ELR (cell line): Measurements from ENCODE around the gene ARHGAP22.

Experiments used
- DNase-seq: peaks from one replicate; pipeline ENCODE4 v3.0.0-alpha.2; 2015; ENCODE audit warnings: low read depth

ARHGAP22 gene

DNA sequence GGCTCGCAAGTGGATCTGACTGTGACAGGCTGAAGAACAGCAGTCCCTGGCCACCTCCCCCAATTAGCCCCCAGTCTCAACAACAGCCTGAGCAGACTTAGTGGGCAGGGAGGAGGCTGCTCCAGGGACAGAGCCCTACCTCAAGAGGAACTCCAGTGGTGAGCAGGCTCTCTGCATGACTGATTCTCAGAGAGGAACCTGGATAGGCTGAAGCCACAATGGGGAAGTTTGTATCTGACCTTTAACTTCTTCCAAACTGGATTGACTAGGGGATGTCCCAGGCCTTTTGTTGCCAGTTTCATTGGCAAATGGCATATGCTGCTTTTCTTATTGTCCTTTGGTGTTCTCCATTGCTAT is 93.0 kb downstream of the ARHGAP22 start:
- DNase-seq: no peak

DNA sequence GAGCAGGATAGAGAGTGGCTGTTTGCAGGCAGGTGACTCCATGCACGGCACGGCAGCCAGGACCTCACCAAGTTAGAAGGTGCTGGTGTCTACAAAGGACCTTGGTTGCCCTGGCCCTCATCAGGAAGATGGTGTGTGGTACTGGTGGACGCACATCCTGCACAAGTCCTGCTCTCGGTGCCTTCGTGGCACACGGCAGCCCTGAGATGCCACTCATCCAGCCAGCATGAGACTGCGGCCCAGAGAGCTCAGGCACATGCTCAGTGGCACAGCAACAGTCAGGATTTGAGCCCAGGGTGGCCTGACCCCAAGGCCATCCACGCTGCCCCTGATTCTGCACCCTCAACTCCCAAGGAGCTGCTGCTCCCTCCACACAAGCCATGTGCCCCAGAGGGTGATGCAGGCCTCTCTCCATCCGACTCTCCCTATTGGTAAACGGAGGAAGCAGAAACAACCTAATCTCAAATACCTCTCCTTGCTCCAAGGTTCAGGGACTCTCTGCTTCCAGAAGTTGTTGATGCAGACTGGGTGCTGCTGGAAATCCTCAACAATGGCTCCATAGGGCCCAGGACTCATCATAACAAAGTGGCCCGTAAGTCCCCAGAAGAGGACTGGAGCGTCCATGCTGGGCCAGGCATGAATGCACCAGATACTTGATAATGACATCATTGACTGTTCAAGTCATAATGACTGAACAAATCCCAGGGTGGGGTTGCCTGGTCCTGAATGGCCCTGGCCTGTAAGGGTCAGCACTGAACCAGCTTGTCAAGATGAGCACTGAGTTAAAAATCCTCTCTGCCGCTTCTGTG is 93.6 kb downstream of the ARHGAP22 start:
- no peak for DNase-seq

DNA sequence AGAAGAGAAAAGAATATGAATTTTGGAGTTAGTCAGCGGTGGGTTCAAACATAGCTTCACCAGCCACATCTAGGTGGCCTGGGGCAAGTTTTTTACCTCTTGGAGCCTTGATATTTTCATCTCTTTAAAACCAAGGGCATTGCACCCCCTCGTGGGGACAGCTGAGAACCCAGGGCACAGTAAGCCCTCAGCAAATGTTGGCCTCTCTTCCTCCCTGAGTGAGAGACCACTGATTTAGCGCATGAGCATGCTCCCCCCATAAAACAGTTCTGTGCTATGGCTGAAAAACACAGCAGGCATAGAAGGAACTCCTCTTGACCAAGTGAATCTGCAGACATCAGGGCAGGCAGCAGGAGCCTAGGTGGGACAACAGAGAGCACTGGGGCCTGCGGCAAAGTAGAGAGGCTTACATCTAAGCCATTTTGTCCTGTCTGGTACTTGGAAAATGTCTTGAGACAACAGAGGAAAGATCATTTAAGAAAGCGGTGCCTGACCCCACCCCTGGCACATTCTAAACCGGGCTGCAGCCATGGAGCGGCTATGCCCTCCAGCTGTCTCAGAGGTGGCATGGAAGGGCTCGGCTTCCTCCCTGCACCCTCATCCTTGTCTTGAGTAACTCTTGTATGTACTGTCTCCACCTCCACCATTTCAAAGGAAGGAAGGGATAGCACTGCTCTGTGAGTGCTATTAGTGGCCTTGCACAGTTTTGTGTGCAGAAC is 94.7 kb downstream of the ARHGAP22 start:
- peak; percentile 11 for DNase-seq

DNA sequence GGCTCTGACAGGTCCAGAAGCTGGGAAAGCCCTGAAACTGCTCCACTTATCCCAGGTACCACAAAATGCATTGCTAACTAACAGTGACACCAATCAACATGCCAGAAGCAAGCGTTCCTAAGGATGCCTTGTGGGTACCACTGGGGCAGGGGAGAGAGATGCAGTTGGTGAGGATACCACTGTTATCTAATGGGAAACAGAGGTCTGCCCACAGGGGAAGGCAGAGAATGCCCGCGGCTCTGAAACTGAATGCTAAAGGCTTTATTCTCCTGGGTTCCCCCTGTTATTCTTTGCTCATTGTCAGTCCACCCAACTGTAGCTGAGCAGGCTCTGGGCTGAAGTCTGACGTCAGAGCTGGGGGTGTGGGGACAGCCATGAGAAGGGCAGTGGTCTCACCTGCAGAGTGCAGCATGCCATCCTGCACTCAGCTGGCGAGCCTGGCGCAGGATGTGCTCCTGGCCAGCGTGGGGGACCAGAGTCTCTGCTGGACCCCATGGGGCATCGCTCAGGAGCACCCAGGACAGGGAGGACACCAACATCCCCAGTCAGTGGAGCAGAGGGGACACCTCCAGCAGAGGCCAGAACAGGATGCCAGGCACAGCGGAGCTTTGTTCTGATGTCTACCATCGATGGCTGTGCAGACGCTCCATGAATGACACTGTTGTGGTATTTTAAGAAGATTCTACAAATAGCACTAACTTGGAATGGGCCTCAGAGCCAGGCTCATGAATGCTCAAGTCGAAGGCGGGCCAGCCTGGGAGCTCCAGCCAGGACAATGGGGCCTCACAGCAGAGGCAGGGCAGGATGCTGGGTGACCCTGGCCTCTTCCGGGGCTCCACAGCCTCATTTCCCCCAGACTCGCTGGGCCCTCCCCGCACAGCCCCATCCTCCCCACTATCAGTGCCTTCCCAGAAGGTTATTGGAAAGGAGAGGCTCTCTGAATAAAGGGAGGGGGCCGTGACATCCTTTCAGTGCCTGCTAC is 95.8 kb downstream of the ARHGAP22 start:
- no peak for DNase-seq

DNA sequence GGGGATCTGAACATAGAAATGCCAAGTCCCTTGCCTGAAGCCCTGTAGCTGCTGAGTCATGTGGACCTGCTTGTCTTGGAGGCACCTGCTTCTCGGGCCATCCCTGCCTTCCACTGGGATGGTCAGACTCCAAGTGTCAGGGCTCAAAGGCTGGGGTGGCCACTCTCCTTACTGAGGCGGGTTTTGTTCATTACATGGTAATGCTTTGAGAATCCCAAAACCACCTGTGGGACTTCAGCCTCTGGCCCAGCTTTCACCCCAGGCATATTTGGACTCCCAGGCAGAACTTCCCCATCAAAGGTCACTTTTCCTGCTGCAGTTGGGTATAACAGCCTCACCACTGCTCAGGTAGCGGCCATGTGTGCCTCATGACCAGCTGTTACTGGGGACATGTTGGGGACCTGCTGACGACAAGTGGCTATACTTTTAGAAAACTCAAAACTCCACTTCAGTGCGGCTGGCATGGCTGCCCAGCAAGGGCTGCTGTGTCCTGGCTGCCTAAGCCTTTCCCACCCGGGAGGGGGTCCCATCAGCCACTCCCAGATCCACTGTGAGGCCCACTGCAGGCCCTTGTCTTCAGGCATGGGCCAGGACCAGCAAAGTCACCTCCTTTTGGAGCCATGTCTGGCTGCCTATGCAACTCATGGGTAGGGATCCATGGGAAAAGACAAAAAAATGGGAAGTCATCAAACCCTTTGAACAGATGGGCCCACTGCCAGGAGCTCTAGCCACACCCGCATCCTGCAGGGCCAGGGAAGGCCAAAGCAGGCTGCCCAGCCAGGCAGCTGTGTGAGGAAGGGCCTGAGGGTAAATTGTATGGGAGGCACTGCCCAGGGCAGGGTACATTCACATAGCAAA is 96.7 kb downstream of the ARHGAP22 start:
- peak; percentile 28 for DNase-seq

DNA sequence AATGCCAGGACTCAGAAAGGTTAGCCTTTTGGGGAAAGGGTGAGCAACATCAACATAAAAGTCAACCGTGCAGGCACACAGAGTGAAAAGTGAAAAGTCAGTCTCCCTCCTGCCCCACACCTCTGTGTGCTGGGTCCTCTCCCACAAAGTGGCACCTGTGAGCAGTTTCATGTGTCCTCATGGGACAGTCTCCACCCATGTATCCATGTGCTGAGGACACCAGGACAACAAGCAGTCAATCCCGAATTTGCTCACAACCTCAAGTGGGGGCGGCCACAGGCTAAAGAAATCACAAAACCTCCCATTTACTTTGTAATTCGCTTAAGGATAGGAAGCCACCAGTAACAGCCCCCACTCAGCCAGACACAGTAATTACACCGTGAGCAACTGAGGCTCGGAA is 97.4 kb downstream of the ARHGAP22 start:
- DNase-seq: no peak

DNA sequence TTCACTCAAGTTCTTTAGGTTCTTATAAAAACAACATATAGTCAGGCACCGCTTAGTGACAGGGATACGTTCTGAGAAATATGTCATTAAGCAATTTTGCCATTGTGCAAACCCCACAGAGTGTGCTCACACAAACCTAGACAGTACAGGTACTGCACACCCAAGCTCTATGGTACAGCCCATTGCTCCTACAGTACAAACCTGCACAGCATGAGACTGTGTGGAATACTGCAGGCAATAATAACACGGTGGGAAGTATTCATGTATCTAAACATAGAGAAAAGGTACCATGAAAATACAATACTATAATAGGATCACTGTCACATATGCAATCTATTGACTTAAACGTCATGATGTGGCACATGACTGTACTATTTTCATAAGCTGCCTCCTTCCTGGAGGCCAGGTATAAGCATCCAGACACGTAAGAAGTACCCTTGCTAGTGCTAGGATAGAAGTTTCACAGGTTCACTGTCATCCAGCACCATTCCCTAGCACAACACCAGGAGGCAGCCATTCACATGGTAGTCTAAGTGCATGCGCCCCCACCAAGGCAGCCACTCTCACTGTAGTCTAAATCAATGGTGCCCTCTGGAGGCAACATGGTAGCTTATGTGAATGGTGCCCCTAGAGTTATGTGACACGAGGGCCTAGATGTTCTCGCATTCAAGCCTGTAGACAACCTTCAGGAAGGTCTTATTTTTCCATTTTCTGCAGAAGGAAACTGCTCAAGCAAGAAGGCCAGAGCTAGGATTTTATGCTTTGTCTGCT is 98.5 kb downstream of the ARHGAP22 start:
- DNase-seq: peak; percentile 58

DNA sequence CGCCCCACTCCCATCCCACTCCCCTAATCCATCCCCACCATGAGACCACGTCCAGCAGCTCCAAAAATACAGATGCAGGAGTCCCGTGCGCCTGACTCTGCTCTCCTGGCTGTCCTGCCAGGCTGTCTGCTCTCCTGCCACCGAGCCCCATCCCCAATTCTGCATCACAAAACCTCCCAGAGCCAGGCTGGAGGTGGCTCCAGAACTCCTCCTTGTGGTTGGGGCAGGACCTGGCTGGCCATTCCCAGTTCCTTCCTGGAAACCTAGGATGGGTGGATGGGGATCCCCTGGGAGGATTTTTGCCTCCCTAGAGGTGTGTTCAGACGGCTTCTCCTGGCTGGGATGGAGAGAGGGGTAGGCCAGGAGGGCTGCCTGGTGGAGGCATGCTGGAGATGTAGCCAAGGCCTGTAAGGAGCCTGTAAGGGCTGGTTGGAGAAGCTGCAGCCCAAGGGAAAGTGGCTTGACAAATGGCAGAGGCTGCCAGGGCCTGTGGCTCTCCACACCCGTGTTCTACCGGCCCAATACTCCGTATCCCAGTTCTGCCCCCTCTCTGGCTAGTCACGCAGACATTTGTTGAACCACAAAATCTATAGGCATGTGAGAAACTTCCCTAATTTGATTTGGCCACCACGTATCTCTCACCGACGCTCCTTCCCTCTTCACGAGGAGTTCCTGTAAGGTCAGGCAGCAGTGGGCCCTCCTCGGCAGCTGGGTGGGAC is 99.3 kb downstream of the ARHGAP22 start:
- DNase-seq: no peak

DNA sequence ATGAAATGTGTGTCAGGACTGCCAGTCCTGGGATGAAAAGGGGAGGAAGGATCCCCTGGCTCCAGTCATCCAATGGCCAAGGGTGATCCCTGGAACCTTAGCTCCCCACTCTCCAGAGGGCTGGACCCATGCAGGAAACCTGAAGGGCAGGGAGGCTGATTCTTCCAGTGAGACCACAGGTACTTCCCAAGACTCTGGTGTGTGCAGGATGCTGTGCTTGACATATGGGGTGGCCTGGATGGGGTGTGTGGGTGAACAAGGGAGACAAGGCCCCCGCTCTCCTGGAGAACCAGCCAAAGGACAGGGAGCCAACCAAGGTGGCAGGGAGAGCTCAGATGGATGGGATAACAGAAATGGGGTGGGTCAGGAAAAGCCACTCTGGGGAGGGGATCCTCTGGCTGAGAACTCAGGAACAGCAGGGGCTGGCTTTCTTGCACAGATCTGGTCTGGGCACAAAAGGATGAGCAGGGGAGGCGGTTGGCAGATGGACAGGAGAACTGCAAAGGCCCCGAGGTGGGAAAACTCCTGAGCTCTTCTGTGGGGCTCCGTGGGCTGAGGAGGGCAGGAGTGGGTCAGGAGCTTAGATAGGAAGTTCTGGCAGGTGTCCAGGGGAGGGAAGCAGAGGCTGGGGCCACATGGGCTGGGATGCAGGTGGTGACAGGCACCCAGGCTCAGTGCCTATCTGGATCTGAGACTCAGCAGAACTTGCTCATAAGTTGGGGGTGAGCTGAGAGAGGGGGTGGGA is 100.6 kb downstream of the ARHGAP22 start:
- DNase-seq: no peak

DNA sequence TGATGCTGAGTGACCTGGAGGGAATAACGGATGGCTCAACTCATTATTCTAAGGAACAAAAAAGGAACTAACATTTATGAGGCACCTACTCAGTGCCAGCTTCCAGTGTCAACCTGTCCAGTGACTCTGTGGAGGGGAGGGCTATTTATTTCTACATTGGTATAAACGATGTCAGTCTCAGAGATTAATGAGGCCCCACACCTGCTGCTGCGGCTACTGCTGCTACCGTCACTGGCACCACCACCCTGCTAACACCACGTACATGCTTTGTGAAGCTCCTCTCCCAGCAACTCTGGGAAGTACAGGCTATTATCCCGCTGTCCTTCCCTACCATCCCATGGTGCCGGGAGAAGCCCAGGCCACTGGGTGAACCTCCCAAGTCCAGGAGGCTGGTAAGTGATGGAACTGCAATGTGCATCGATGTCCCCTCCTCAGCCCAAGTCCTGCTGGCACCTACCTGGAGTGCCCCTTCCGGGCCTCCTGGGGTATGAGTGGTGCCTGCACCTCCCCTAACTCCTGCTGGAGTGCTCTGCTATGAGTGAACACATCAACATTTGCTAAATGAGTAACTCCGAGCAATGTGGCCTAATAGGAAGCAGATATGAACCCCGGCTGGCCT is 101.5 kb downstream of the ARHGAP22 start:
- DNase-seq: no peak

DNA sequence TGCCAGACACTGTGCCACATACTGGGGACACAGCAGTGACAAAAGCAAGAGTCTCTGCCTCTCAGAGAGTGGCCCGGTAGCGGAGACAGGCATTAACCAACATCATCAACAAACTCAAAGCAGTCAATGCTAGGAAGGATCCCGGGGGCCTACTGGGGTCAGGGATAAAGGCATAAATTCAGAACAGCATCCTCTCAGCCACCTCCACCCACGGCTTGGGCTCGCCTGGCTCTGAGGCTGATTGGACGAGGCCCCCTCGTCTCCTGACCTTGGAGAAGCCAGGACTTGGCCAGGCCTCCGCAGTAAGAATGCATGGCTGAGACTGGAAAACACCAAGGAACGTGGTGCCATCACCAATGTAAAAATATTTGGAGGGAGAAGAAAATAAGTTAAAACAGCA is 102.1 kb downstream of the ARHGAP22 start:
- no peak for DNase-seq

DNA sequence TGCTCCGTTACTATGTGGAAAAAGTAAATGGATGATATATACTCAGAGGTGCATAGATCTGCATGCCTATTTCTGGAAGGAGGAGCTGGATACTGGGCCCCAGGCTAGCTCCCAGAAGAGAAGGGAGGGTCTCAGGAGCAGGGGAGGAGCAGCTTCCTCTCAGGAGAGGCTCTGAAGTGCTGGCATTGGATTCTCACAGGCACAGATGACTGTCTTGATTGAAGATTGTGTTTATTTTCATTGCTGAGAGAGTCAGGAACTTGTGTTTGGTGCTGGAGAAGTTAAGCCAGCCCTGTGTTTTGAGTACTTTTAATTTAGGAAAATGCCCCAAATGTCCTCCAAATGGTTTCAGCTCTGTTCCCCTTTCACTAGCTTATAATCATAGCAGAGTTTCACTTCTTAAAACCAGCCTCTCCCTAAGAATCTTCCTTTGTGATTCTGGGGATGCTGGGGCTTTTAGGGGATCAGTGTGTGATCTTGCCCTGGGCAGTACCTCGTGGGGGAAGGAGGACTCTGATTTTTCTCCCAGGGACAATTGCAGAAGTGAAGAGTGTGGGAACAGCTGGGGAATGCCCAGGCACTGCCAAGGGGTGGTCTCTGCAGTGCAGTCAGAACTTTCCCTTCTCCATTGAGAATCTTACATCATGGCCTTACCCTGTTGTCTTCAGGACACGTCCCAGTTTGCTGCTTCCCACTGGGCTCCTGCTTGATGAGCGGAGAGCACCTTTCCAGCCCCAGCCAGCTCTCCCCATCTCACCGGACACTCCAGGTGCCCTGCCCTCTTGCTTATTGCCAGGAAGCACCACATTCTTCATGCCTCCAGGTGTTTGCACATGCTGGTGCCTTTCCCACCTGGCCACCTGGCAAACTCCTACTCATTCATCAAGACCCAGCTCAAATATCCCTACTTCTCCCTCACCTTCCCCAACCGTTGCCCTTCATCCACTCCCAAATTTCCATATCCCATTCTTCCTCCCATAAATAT is 102.8 kb downstream of the ARHGAP22 start:
- DNase-seq: no peak

DNA sequence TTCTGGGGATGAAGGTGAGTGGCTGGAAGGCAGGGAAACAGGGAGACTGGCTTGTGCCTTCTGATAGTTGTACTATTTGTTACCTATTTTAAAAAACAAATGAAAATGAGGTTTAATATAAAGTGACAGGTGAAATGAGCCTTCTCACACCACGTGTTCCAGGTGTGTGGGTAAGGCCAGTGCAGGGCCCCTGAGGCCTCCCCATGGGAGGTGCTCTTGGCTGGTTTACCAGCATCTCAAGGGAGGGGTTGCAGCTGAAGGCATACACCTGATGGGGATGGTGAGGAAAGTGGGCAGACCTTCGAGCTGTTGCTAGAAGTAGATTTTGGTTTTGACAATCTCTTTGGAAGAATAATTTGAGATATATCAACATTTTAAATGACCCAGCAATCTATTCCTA is 103.6 kb downstream of the ARHGAP22 start:
- no peak for DNase-seq

DNA sequence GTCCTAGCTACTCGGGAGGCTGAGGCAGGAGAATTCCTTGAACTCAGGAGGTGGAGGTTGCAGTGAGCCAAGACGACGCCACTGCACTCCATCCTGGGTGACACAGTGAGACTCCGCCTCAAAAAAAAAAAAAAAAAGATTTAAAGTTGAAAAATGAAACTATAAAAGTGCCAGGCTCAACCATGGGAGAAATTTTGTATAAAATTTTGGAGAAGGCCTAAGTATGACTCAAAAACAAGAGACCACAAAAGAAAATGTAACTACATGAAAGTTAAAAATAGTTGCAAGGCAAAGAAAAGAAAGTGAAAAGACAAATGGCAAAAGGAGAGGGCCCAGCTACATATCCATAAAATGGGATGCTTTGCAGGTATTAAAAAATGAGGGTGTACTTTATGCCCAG is 104.1 kb downstream of the ARHGAP22 start:
- DNase-seq: no peak

DNA sequence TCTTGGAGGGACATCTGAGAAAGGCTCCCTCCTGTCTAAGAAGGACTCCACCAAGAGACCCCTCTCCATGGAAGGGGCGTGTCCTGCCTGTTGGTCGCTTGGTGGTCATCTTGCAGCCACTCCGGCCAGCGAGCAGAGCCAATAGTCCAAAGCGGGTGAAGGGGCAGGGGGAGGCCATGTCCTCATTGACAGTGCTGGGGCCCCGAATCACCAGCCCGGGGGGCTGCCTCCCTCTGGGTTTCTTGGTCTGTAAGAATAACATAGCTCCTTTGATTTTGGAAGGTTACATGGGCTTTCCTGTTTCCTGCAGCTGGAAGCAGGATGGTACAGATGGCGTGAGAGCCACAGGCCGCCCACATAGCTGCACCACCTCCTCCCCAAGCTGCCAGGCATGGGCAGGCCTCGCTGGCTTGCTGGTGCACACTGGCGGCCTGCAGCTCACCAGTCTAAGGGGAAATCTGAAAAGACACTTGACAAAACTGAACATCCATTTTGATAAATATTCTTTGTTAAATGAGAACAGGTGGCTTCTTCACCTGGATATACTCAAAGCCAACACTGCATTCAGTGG is 105.8 kb downstream of the ARHGAP22 start:
- no peak for DNase-seq

DNA sequence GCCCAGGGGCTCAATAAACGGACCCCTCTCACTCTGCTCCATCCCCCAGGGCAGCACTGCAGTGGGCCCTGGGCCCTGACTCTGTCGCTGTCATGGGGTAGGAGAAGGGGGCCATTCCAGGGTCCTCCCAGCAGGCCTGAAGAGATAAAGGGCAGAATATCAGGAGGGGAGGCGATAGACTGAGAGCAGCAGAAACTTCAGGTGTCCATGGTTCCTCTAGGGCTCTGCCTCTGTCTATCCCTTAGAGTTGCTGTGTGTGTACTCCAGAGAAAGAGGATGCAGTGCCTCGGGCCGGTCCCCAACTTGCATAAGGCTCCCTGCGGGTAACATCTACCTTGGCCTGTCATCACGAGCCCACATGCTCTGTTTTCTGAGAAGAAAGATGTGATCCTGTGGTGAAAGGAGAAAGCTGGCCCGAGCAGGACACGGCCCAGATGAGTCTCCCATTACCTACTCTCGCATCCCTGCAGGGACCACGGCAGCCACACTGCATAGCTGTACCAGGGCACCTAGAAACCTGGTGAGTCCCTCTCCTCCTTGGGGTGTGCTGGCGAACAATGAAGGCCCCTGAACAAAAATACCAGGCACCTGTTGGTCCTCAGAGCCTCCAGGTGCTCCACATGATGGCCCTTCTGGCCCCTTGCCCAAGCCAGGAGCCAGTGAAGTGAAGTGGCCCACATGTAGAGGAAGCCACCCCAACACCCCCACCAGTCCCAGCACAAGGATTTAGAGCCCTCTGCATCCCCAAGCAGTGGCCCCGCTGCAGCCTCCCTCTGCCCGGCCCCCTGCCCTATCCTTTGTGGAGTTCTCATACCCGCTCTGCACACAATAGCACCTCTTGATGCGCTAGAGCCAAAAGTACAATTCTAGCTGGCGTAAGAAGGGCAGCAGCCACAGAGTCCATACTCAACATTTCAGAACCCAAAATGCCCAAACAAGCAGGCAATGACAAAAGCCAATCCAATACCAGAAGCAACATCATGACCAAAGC is 106.8 kb downstream of the ARHGAP22 start:
- no peak for DNase-seq
